GM18517 (cell line): ENCODE data around the gene SMCO3.

Source experiments
- ATAC-seq: cut with Tn5 transposase; IDR thresholded peaks from one replicate; pipeline ENCODE4 v1.9.1; 2021; ENCODE audit warnings: mild to moderate bottlenecking, moderate library complexity; ENCODE audit not compliant: unreplicated experiment

SMCO3 gene

DNA sequence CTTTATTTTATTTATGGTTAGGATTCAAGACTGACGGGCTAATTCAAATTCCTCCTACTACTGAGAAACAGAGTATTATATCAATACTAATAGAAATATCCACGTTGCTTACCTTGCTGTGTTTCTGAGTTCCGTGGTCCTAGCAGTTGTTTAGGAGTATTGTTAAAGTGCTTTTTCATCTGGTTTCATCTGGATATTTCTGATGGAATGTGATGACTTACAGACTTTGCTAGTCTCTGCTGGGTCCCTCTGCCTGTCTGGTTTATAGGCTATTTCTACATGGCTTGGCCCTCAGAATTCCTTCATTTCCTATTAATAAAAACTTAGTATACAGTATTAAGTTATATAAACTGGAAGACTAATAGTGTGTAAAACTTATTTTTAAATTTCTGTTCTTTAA is at the start of gene SMCO3:
Gene SMCO3, minus strand, starts transcription at position 169 of the 400 bp plus-strand sequence. CDS start 7,502 bp downstream, outside the sequence.
- no peak for ATAC-seq

DNA sequence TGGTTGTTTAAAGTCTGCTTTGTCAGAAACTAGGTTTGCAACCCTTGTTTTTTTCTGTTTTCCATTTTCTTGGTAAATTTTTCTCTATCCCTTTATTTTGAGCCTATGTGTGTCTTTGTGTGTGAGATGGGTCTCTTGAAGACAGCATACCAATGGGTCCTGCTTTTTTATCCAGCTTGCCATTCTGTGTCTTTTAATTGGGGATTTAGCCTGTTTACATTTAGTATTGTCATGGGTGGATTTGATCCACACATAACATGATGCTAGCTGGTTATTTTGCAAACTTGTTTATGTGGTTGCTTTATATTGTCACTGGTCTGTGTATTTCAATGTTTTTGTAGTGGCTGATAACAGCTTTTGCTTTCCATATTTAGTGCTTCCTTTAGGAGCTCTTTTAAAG is 46.5 kb upstream of the SMCO3 start:
- ATAC-seq, result no peak

DNA sequence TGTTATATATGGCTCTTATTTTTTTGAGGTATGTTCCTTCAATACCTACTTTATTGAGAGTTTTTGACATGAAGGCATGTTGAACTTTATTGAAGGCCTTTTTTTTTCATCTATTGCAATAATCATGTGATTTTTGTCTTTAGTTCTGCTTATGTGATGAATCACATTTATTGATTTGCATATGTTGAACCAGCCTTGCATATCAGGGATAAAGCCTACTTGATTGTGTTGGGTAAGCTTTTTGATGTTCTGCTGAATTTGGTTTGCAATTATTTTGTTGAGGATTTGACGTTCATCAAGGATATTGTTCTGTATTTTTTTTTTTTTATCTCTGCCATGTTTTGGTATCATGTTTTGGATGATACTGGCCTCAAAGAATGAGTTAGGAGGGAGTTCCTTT is 44.5 kb upstream of the SMCO3 start:
- ATAC-seq, result no peak

- ATAC-seq, result no peak
Observed at GRCh38 chr12:14854586-14855183, 40.7 kb upstream of the SMCO3 start.

DNA sequence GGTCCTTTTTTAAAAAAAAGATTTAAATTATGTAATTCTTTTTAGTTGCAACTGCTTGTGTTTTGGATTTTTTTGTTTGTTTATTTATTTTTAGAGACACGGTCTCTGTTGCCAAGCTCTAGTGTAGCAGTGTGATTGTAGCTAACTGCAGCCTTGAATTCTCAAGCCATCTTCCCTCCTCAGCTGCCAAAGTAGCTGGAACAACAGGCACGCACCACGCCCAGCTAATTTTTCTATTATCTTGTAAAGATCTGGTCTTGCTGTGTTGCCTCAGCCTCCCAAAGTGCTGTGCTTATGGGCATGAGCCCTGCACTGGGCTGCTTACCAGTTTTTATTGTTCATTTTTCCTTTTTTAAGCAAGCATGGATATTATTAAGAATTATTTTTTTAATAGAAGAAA is 40.0 kb upstream of the SMCO3 start:
- no peak for ATAC-seq

GRCh38 chr12:14852880-14853279 is 38.9 kb upstream of the SMCO3 start:
- ATAC-seq, result no peak

- peak; percentile 58 for ATAC-seq
Observed at GRCh38 chr12:14850929-14851663, 37.1 kb upstream of the SMCO3 start.

DNA sequence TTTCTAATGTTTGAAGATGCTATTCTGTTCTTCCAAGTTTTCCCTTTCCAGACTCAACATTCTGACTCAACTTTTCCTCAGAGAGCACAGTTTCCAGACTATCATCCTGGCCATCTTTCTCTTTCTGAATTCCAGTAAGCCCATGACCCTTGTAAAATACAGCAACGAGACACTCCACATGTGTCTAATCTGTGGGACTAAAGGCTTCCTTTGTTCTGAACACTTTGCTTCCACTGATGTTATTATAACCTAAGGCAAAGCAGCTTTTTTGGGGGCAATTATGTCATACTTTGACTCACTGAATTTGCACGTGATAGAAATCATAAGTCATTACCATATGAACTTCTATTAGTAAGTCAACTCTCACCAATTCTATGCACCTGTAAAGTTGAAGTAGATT is 35.7 kb upstream of the SMCO3 start:
- ATAC-seq, result no peak

- ATAC-seq, result no peak
Observed at GRCh38 chr12:14846876-14847580, 33.0 kb upstream of the SMCO3 start.

DNA sequence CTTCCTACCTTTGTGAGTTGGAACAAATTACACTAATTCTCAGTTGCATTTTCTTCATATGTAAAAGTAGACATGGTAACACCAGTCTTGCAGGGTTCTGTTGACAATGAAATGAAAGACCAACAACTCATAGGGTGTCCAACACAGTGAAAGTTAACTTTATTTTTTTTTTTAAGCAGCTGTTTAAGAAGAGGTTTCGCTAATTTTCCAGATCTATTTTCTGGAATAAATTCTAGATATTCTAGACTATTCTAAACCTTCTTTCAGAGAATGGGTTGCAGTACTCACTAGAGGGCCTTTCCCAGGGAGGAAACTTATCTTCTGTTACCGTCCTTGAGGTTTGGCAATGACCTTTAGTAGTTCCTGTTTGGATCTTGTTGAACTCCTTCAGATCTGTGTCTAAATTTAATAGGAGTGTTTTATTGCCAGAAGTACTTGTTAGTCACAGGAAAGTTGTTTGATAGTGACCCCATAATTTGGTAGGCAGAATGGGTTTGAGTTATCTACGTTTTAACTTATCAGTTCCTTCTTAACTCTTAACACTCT is 32.1 kb upstream of the SMCO3 start:
- no peak for ATAC-seq

DNA sequence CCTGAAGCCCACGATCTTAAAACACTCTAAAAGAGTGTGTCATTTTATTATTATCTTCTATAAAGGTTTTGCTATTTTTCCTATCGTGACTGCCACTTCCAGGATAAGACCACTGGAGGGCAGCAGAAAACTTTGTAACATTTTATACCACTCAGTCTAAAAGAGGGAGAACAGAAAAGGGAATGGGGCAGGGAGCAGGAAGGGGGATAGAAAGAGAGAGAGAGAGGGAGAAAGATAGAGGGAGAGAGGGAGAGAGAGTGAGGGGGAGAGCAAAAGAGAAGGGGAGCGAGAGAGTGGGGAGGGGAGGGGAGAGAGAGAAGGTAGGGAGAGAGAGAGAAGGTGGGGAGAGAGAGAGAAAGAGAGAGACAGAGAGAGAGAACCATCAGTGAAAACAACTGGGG is 31.4 kb upstream of the SMCO3 start:
- no peak for ATAC-seq

- ATAC-seq, result no peak
Observed at GRCh38 chr12:14844401-14844800, 30.4 kb upstream of the SMCO3 start.

GRCh38 chr12:14843425-14843887 is 29.5 kb upstream of the SMCO3 start, which contains the start of gene ART4:
TSS of gene ART4 (minus strand) at chr12:14843526. CDS start at chr12:14843113, 413 bp downstream.
- ATAC-seq, result no peak

GRCh38 chr12:14842315-14842714 is 28.3 kb upstream of the SMCO3 start:
- no peak for ATAC-seq

DNA sequence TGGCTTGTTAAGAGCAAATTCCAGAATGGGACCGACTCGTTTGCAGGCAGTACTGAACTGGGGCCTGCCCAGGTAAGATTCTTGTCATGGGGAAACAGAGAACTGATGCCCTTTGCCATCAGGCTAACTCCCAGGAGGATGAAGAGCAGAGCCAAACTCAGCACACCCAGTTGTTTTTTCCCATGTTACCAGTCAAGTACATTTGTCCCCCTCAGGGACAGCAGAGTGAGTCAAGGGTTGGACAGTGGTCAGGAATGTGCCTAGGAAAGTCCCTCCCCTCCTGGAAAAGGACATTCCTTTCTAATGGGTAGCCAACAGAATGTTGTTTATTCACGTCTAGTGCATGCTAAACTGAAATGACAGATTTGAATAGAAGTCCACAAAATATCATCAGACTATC is 27.8 kb upstream of the SMCO3 start:
- no peak for ATAC-seq

- ATAC-seq, result no peak
Observed at GRCh38 chr12:14840616-14841015, 26.6 kb upstream of the SMCO3 start.

DNA sequence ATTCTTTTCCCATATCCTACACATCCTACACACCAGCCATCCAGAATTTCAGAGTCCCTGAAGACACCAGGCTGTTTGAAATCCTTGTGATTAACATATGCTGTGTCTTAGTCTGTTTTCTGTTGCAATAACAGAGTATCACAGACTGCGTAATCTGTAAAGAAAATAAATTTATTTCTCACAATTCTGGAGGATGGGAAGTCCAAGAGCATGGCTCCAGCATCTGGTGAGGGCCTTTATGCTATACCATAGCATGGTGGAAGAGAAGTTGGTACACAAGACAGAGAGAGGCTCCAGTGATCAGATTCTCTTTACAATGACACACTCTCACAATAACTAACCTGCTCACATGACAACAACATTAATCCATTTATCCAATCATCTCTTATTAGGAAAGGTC is 25.3 kb upstream of the SMCO3 start:
- no peak for ATAC-seq

- ATAC-seq, result no peak
Observed at GRCh38 chr12:14836336-14837210, 22.6 kb upstream of the SMCO3 start.

GRCh38 chr12:14834509-14834908 is 20.5 kb upstream of the SMCO3 start:
- ATAC-seq, result no peak

DNA sequence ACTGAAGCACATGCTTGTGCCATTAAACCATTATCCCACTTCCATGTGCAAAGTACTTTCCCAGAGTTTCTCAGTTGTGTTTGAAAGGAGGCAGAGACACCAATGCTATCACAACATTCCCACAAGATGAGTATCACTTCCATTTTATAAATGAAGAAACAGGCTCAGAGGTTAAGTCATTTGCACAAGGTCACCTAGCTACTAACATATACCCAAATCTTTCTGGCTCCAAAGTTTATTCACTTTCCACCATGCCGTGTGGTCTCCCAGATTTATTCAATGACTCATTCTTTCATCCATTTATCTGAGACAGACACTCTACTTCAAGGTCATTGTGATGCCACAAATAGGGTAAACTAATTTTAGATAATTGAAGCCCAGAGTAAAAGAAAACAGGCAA is 20.0 kb upstream of the SMCO3 start:
- no peak for ATAC-seq

- no peak for ATAC-seq
Observed at GRCh38 chr12:14833336-14833735, 19.4 kb upstream of the SMCO3 start.
